ENCODE measurements around the gene ZP3. TPM values are rescaled to one million over a fixed set of nuclear protein-coding genes. Genes with fewer than 3 reads are reported as not detected.
A peak's percentile ranks its signal among the peaks of the same experiment; 100 is the strongest.
"Not testable (repeated sequence)": the region's sequence is repeated elsewhere in the genome, so short reads cannot be mapped to it uniquely, and the experiment has no call there.

ZP3 gene
- total RNA-seq, 1 donor from 2014 or later: 1.7 TPM

DNA sequence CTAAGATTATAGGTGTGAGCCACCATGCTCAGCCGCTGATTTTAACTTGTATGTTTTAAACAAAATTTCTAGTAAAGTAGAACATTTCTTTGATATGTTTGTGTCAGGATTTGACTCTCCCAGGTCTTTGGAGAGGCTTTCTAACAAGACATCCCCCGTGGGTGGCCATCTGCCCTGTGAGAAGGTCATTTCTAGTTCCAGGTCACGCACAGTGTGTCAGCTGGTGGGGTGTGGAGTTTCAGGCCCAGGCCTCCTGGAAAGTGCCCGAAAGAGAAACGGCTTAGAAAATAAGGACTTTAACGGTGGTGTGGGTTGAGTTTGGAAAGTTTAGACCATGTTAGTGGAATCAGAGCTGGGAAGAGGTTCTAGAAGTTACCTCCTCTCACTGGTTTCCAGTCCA lies 48.3 kb downstream of the ZP3 start:
- ATAC-seq; DNase-seq (ENCODE audit: low spot score); intact Hi-C loops (cut with DNase I): not testable (repeated sequence)

DNA sequence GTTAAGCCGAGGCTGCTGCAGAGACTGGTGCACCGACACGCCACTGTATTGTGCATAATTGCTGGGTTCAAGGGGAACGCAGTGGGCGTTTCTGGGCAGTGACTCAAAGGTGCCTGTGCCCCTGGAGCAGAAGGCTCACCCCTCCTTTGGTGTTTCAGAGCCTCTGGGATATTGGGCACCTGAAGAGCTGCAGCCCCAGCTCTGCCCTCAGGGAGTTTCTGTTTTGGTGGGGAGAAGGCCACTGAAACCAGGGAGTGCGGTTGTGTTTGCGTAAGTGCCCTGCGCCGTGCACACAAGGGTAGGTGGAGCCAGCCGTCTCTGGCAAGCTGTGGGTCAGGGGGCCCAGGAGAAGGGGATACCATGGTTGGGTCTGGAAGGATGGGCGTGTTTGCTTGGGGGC lies 51.5 kb downstream of the ZP3 start:
- intact Hi-C loops (cut with DNase I); ATAC-seq; DNase-seq (ENCODE audit: low spot score): not testable (repeated sequence)

DNA sequence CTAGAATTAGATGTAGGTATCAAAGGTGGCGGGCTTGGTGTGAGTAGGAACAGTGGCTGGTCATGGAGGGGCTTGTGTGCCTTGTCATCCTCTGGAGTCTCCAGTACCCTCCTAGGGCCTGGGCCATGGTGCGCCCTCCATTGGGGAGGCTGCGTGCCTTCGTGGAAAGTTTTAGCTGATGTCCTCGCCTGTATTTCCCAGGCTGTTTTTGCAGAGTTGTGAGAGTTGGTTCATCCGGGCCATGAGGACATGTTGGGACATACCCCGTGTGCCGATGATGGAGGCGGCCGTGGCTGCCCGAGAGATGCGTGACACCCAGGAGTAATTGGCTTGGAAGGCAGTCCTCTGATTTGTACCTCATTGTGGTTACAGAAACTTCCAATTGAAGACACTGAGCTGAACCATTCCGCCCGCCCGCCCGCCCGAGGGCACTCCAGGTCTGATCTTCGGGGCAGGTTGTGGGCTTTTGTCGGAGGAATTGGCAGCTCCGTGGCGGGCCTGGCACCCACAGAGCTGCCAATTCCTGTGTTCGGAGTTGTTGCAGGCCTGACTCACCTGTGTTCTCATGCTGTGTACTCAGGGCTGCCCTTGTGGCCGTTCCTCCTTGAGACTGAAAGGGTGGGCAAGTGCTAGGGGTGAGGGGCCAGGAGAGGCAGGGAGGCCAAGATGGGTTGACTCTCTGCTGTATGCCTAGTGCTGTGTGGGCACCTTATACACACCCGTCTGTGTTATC lies 52.2 kb downstream of the ZP3 start:
- ATAC-seq; DNase-seq (ENCODE audit: low spot score); intact Hi-C loops (cut with DNase I): not testable (repeated sequence)

DNA sequence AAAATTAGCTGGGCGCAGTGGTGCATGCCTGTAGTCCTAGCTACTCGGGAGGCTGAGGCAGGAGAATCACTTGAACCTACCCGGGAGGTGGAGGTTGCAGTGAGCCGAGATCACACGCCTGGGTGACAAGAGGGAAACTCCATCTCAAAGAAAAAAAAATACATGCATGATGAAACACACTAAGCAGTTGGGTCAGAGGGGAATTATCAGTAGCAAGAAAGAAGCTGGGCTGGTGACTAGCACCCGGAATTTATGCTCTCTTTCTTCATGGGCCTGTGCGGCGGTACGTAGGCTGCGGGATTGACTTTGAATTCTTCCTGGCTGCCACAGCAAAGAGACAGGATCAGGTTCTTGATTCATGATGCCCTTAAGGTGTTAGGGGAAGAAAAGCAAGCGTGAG lies 54.9 kb downstream of the ZP3 start:
- intact Hi-C loops (cut with DNase I); ATAC-seq; DNase-seq (ENCODE audit: low spot score): not testable (repeated sequence)

DNA sequence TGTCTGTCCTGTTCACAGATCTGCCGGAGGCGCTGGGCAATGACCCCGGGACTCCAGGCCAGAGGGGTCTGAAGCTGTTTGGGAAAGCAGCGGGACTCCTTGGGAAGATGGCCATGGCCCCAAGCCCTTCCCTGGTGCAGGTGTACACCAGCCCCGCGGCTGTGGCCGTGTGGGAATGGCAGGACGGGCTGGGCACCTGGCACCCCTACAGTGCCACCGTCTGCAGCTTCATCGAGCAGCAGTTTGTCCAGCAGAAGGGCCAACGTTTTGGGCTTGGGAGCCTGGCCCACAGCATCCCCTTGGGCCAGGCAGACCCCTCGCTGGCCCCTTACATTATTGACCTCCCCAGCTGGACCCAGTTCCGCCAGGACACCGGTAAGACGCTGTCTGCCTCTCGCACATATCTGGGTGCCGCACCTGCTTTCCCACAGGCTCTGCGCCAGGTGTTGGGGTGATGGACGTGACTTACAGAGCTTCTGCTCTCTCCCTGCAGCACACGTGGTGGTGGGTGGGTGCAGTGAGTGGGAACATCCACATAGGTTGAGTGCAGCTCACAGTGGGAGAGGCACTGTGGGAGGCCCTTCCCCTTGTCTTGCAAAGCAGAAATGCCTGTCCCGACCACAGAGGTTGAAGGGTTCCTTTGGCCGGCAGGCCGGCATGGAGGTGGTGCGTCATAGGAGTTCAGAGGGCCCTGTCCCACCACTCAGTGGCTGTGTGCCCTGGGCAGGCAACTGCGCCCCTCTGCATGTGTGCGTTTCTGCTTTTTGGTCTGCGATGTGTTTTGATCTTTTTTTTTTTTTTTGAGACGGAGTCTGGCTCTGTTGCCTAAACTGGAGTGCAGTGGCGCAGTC lies 55.9 kb downstream of the ZP3 start:
- DNase-seq (ENCODE audit: low spot score); intact Hi-C loops (cut with DNase I); ATAC-seq: not testable (repeated sequence)

DNA sequence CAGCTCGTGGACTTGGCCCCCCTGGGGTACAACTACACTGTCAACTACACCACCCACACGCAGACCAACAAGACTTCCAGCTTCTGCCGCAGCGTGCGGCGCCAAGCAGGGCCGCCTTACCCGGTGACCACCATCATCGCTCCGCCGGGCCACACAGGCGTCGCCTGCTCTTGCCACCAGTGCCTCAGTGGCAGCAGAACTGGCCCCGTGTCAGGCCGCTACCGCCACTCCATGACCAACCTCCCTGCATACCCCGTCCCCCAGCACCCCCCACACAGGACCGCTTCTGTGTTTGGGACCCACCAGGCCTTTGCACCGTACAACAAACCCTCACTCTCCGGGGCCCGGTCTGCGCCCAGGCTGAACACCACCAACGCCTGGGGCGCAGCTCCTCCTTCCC lies 57.9 kb downstream of the ZP3 start:
- intact Hi-C loops (cut with DNase I); DNase-seq (ENCODE audit: low spot score): not testable (repeated sequence)
- ATAC-seq: peak; percentile 7

DNA sequence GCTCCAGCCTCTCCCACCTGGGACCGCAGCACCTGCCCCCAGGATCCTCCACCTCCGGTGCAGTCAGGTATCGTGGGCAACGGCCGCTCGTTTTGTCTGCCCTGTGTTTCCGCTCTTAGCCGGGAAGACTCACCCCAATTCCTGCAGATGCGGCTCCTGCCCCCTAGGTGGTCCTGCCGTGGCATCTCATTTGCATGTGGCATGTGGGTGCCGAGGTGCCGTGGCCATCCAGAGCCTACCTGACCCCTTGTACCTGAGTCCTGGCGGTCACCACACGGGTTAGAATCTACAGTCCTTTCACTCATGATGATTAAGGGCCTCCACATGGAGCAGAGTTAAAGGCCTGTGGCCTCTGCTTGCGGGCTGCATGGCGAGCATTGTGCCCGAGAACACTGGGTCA lies 58.3 kb downstream of the ZP3 start:
- intact Hi-C loops (cut with DNase I); DNase-seq (ENCODE audit: low spot score); ATAC-seq: not testable (repeated sequence)

DNA sequence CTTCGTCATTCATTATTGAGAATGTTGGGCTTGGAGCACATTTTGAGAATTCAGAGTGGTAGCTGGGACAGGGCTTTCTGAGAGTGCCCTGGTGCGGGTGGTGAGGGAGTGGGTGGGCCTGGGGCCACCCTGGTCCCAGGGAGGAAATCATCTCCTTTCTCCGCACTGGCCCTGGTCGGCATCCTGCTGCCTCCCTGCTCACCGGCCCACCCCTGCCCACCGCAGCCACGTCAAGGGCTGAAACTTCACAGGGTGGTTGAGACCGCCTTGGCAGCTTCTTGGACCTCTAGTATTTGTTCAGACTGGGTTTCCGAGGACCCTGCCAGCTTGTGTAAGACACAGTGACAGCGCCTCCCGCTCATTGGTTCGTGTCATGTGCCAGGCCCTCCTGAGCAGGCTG lies 59.7 kb downstream of the ZP3 start:
- DNase-seq (ENCODE audit: low spot score); intact Hi-C loops (cut with DNase I); ATAC-seq: not testable (repeated sequence)

DNA sequence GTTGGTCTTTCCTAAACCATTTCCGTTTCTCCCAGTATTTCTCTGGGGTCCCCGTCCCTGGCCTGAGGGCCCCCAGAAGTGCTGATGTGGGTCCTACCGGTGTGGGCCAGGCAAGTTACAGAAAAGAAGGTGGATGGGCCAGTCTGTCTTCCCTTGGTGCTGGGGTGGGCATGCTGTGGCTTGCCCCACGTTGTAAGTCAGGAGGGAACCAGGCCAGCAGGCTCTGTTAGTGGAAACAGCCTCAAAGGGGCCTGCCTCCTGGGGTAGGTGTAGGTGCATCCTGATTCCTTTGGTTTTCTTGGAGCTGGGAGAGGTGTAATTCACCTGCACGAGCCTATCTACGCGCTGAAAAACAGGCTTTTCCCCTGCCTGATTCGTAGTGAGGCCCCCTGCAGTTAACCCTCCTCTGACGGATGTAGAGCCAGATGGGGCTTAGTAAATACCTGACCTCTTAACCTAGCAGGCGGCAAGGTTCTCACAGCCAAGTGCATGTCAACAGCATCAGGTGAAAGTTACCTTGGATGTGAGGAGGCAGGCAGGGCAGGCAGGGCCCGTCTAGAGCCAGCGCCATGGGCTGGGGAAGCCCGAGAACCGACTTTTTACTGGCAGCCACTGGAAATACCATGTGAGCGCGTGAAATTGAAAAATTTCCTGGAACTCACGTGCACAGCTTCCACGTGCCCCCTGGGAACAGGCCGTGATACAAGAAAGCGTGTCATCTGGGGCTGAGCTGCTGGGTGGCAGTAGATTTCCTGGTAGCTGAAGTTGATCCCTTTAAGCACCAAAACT lies 61.3 kb downstream of the ZP3 start:
- DNase-seq (ENCODE audit: low spot score); intact Hi-C loops (cut with DNase I): not testable (repeated sequence)
- ATAC-seq: peak; percentile 55

DNA sequence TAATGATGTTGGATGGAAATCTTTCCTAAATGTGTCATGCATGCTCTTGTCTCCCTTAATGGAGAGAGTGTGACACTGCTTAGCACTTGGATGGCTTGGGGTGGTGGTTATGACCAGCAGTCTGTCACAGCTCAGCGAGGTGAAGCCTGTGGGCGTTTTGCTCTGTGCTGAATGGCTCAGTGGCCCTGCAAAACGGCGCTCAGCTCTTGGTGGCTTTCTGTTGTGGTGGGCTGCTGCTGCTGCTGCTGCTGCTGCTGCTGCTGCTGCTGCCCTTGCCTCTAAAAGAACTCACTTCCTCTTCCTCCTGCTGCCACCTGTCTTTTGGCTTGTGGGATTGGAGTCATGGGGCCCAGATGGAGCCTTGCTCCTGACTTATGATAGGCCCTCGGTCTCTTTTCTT lies 61.9 kb downstream of the ZP3 start:
- DNase-seq (ENCODE audit: low spot score); intact Hi-C loops (cut with DNase I): not testable (repeated sequence)
- peak; percentile 58 for ATAC-seq

DNA sequence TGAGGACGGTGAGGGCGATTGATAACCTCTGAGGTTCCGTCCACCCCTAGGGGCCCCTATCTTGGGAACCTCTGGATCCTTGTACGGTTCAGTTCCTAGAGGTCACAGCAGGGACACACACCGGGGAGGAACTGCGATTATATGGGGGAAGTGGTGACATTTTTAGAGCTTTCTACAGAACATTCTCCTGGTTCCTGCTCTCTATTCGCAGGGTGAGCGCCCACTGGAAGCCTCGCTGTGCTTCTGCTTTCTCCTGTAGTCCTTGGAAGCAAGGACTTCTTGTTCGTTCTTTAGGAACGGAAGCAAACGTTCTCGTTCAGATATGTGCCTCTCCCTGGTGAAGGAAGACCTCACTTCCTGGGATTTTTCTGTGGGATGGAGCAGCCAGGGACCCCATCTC lies 63.2 kb downstream of the ZP3 start:
- DNase-seq (ENCODE audit: low spot score); ATAC-seq; intact Hi-C loops (cut with DNase I): not testable (repeated sequence)

Other genes starting within 250 kb of the ZP3 start
- 2.9 TPM for gene SRRM3, start 223.1 kb upstream of the ZP3 start, total RNA-seq
- 415 TPM for gene HSPB1, start 122.3 kb upstream of the ZP3 start, total RNA-seq
- gene YWHAG, start 66.0 kb upstream of the ZP3 start, total RNA-seq: 94.7 TPM
- 0.58 TPM for gene SSC4D, start 15.3 kb upstream of the ZP3 start, total RNA-seq
- gene DTX2, start 36.8 kb downstream of the ZP3 start, total RNA-seq: 41.2 TPM
- 3.7 TPM for gene UPK3B, start 85.6 kb downstream of the ZP3 start, total RNA-seq
- 1.9 TPM for gene SPDYE16, start 118.3 kb downstream of the ZP3 start, total RNA-seq
- 15.8 TPM for gene POMZP3, start 202.3 kb downstream of the ZP3 start, total RNA-seq